Measurements from ENCODE around the gene CAMTA1. TPM values are rescaled to one million over a fixed set of nuclear protein-coding genes. Genes with fewer than 3 reads are reported as not detected.

The CAMTA1 gene
- total and polyA plus RNA-seq, 4 donors = 90.5 to 236 (median 195) TPM

- Histone ChIP-seq H3K27me3 (ENCODE audit: control insufficient read depth, insufficient read depth, low read length) (no peaks in the 10 kb centered on the region), H3K4me1 (ENCODE audit: control insufficient read depth, insufficient read depth, low read length) (peaks cover 24% of the 10 kb centered on the region), H3K27ac (ENCODE audit: low read depth, low read length) (no peak overlapping the region), H3K36me3 (ENCODE audit: control insufficient read depth, insufficient read depth, low read length) (peaks cover 15% of the 10 kb centered on the region), H3K4me3 (ENCODE audit: low read depth, low read length) (no peak overlapping the region), H3K9me3 (ENCODE audit: control insufficient read depth, insufficient read depth, low read length) (no peaks in the 10 kb centered on the region)
- WGBS (ENCODE audit: insufficient coverage) = 93% methylated on average over 3 of the region's 5 CpGs
- DNase-seq (ENCODE audit: low read depth in 4 of 6, low spot score in 6 of 6) = peak in 2 of 6 donors; percentile 21 to 33
Measured at GRCh38 chr1:7729761-7730160, 944.5 kb downstream of the CAMTA1 start.

GRCh38 chr1:7732331-7732730, 947.1 kb downstream of the CAMTA1 start:
- no peak for DNase-seq (ENCODE audit: low read depth in 4 of 6, low spot score in 6 of 6)
- no peak overlapping the region for H3K4me3 ChIP-seq (ENCODE audit: low read depth, low read length)
- 90% methylated on average over 14 of the region's 19 CpGs for WGBS (ENCODE audit: insufficient coverage)
- H3K27me3 ChIP-seq (ENCODE audit: control insufficient read depth, insufficient read depth, low read length) = no peaks in the 10 kb centered on the region
- no peaks in the 10 kb centered on the region for H3K9me3 ChIP-seq (ENCODE audit: control insufficient read depth, insufficient read depth, low read length)
- peaks cover 10% of the 10 kb centered on the region for H3K4me1 ChIP-seq (ENCODE audit: control insufficient read depth, insufficient read depth, low read length)
- H3K27ac ChIP-seq (ENCODE audit: low read depth, low read length) = no peak overlapping the region
- peaks cover 36% of the 10 kb centered on the region for H3K36me3 ChIP-seq (ENCODE audit: control insufficient read depth, insufficient read depth, low read length)

DNA sequence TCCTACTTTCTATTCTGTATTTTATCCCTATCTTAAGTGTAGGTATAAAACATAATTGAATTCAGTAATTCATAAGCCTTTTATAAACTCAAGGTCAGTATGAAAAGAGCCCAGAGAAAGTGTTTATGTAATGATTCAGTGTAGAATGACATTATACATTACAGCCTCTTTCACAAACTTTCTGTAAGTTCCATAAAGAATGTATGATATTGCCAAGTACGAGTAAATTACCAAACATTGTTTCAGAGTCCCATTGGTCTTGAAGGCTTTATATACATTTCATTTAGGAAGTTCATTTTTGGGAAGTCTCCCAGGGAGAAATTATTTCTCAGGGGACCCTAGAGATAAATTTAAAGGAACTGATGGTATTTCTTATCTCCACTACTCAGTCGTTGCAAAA, 948.0 kb downstream of the CAMTA1 start:
- Histone ChIP-seq H3K4me1 (ENCODE audit: control insufficient read depth, insufficient read depth, low read length) (peaks cover under 1% of the 10 kb centered on the region), H3K36me3 (ENCODE audit: control insufficient read depth, insufficient read depth, low read length) (peaks cover 45% of the 10 kb centered on the region), H3K9me3 (ENCODE audit: control insufficient read depth, insufficient read depth, low read length) (no peaks in the 10 kb centered on the region), H3K27me3 (ENCODE audit: control insufficient read depth, insufficient read depth, low read length) (no peaks in the 10 kb centered on the region), H3K4me3 (ENCODE audit: low read depth, low read length) (no peak overlapping the region), H3K27ac (ENCODE audit: low read depth, low read length) (no peak overlapping the region)
- no CpG with 5 or more reads among the region's 2 CpGs for WGBS (ENCODE audit: insufficient coverage)
- DNase-seq (ENCODE audit: low read depth in 4 of 6, low spot score in 6 of 6) = no peak

DNA sequence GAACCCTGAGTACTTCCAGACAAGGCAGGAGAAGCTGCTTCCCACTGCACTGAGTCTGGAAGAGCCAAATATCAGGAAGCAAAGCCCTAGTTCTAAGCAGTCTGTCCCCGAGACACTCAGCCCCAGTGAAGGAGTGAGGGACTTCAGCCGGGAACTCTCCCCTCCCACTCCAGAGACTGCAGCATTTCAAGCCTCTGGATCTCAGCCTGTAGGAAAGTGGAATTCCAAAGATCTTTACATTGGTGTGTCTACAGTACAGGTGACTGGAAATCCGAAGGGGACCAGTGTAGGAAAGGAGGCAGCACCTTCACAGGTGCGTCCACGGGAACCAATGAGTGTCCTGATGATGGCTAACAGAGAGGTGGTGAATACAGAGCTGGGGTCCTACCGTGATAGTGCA, 952.8 kb downstream of the CAMTA1 start:
- no peaks in the 10 kb centered on the region for H3K4me1 ChIP-seq (ENCODE audit: control insufficient read depth, insufficient read depth, low read length)
- no peak overlapping the region for H3K4me3 ChIP-seq (ENCODE audit: low read depth, low read length)
- no peaks in the 10 kb centered on the region for H3K27me3 ChIP-seq (ENCODE audit: control insufficient read depth, insufficient read depth, low read length)
- DNase-seq (ENCODE audit: low read depth in 4 of 6, low spot score in 6 of 6) = no peak
- H3K27ac ChIP-seq (ENCODE audit: low read depth, low read length) = no peak overlapping the region
- 92% methylated on average over 4 of the region's 6 CpGs for WGBS (ENCODE audit: insufficient coverage)
- H3K9me3 ChIP-seq (ENCODE audit: control insufficient read depth, insufficient read depth, low read length) = no peaks in the 10 kb centered on the region
- H3K36me3 ChIP-seq (ENCODE audit: control insufficient read depth, insufficient read depth, low read length) = peaks cover 50% of the 10 kb centered on the region

DNA sequence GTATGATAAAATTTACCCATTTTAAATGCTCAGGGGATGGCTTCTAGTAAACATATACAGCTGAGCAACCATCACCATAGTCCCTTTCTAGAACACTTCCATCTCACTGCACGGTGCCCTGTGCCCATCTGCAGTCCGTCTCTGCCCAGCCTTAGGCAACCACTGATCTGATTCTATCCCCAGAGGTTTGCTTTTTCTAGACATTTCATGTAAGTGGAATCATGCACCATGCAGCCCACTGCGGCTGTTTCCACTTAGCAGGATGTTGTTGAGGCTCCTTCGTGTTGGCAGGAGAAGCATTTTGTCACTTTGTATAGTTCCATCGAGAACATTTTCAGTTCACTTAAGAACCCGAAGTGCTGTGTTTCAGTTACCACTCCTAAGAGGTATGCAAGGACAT, 958.1 kb downstream of the CAMTA1 start:
- 63% methylated on average over 5 of the region's 6 CpGs for WGBS (ENCODE audit: insufficient coverage)
- Histone ChIP-seq H3K4me3 (ENCODE audit: low read depth, low read length) (no peak overlapping the region), H3K36me3 (ENCODE audit: control insufficient read depth, insufficient read depth, low read length) (peaks cover 42% of the 10 kb centered on the region), H3K27me3 (ENCODE audit: control insufficient read depth, insufficient read depth, low read length) (no peaks in the 10 kb centered on the region), H3K27ac (ENCODE audit: low read depth, low read length) (no peak overlapping the region), H3K4me1 (ENCODE audit: control insufficient read depth, insufficient read depth, low read length) (no peaks in the 10 kb centered on the region), H3K9me3 (ENCODE audit: control insufficient read depth, insufficient read depth, low read length) (no peaks in the 10 kb centered on the region)
- DNase-seq (ENCODE audit: low read depth in 4 of 6, low spot score in 6 of 6) = peak in 1 of 6 donors; percentile 57

DNA sequence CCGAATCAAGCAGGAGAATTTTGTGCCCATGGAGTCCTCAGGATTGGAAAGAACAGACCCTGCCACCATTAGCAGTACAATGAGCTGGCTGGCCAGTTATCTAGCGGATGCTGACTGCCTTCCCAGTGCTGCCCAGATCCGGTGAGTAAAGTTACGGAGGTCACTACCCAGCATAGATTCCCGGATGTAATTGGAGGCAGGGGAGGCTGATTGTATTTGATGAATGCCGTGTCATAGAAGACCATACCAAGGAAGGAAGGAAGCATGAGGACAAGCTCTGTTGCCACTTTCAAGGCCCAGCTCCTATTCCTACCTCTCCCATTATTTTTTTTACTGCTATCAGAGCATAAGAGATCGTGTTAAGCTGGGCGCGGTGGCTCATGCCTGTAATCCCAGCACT, 959.6 kb downstream of the CAMTA1 start:
- WGBS (ENCODE audit: insufficient coverage) = 93% methylated on average over 7 of the region's 9 CpGs
- no peak overlapping the region for H3K4me3 ChIP-seq (ENCODE audit: low read depth, low read length)
- no peaks in the 10 kb centered on the region for H3K4me1 ChIP-seq (ENCODE audit: control insufficient read depth, insufficient read depth, low read length)
- DNase-seq (ENCODE audit: low read depth in 4 of 6, low spot score in 6 of 6) = no peak
- no peaks in the 10 kb centered on the region for H3K27me3 ChIP-seq (ENCODE audit: control insufficient read depth, insufficient read depth, low read length)
- H3K9me3 ChIP-seq (ENCODE audit: control insufficient read depth, insufficient read depth, low read length) = no peaks in the 10 kb centered on the region
- peaks cover 38% of the 10 kb centered on the region for H3K36me3 ChIP-seq (ENCODE audit: control insufficient read depth, insufficient read depth, low read length)
- no peak overlapping the region for H3K27ac ChIP-seq (ENCODE audit: low read depth, low read length)

DNA sequence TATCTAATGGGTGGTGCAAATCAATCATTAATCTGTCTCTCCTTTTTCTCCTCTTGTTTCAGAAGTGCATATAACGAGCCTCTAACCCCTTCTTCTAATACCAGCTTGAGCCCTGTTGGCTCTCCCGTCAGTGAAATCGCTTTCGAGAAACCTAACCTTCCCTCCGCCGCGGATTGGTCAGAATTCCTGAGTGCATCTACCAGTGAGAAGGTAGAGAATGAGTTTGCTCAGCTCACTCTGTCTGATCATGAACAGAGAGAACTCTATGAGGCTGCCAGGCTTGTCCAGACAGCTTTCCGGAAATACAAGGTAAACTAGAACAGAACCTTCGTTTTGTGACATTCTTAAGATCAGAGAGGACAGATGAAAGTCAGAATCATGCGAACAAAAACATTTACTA, 960.5 kb downstream of the CAMTA1 start:
- DNase-seq (ENCODE audit: low read depth in 4 of 6, low spot score in 6 of 6) = no peak

DNA sequence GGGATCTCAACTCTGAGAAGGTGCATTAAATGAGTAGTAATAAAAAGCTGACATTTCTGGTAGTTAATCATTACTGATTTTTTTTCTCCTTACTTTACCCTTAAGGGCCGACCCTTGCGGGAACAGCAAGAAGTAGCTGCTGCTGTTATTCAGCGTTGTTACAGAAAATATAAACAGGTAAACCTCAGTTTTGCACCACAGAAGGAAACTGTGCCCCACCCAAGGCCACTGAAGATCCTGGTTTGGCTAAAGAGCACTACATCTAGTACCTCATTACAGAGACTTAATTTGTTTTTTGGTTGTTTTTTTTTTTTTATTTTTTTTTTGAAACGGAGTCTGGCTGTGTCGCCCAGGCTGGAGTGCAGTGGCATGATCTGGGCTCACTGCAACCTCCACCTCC, 962.4 kb downstream of the CAMTA1 start:
- Histone ChIP-seq H3K36me3 (ENCODE audit: control insufficient read depth, insufficient read depth, low read length) (peaks cover 43% of the 10 kb centered on the region), H3K27me3 (ENCODE audit: control insufficient read depth, insufficient read depth, low read length) (no peaks in the 10 kb centered on the region), H3K4me3 (ENCODE audit: low read depth, low read length) (no peak overlapping the region), H3K27ac (ENCODE audit: low read depth, low read length) (no peak overlapping the region), H3K9me3 (ENCODE audit: control insufficient read depth, insufficient read depth, low read length) (no peaks in the 10 kb centered on the region), H3K4me1 (ENCODE audit: control insufficient read depth, insufficient read depth, low read length) (no peaks in the 10 kb centered on the region)
- DNase-seq (ENCODE audit: low read depth in 4 of 6, low spot score in 6 of 6) = no peak
- WGBS (ENCODE audit: insufficient coverage) = 80% methylated on average over 1 of the region's 5 CpGs

More for the DNA sequence above, 960.5 kb downstream of the CAMTA1 start:
- H3K36me3 ChIP-seq (ENCODE audit: control insufficient read depth, insufficient read depth, low read length) = peaks cover 45% of the 10 kb centered on the region
- no peaks in the 10 kb centered on the region for H3K4me1 ChIP-seq (ENCODE audit: control insufficient read depth, insufficient read depth, low read length)
- WGBS (ENCODE audit: insufficient coverage) = 100% methylated on average over 5 of the region's 10 CpGs
- no peak overlapping the region for H3K27ac ChIP-seq (ENCODE audit: low read depth, low read length)
- H3K9me3 ChIP-seq (ENCODE audit: control insufficient read depth, insufficient read depth, low read length) = no peaks in the 10 kb centered on the region
- H3K4me3 ChIP-seq (ENCODE audit: low read depth, low read length) = no peak overlapping the region
- no peaks in the 10 kb centered on the region for H3K27me3 ChIP-seq (ENCODE audit: control insufficient read depth, insufficient read depth, low read length)

DNA sequence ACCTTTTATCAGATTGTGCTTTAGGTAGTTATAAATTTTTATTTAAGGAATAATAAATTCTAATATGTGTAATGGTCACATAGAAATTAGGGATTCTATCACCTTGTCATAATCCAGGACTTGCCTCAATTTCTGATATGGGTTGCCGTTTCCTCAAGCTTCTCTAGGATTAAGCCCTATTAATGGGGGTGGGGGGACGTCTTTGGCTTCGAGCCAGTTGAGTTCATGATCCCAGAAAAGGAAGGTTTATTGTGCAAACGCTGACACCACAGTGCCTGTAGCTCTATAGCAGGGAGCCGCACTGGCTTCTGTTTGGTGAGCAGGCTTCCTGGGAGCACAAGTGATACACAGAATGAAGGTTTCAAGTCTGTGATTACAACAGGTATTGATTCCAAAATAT, 963.9 kb downstream of the CAMTA1 start:
- Histone ChIP-seq H3K4me1 (ENCODE audit: control insufficient read depth, insufficient read depth, low read length) (no peaks in the 10 kb centered on the region), H3K4me3 (ENCODE audit: low read depth, low read length) (no peak overlapping the region), H3K36me3 (ENCODE audit: control insufficient read depth, insufficient read depth, low read length) (peaks cover 43% of the 10 kb centered on the region), H3K27me3 (ENCODE audit: control insufficient read depth, insufficient read depth, low read length) (no peaks in the 10 kb centered on the region), H3K9me3 (ENCODE audit: control insufficient read depth, insufficient read depth, low read length) (no peaks in the 10 kb centered on the region), H3K27ac (ENCODE audit: low read depth, low read length) (no peak overlapping the region)
- DNase-seq (ENCODE audit: low read depth in 4 of 6, low spot score in 6 of 6) = no peak
- WGBS (ENCODE audit: insufficient coverage) = 54% methylated on average over 5 of the region's 5 CpGs

- Histone ChIP-seq H3K27ac (ENCODE audit: low read depth, low read length) (no peak overlapping the region), H3K36me3 (ENCODE audit: control insufficient read depth, insufficient read depth, low read length) (peaks cover 28% of the 10 kb centered on the region)
- 99% methylated on average over 8 of the region's 11 CpGs for WGBS (ENCODE audit: insufficient coverage)
Measured at GRCh38 chr1:7751174-7751573, 965.9 kb downstream of the CAMTA1 start.

More at GRCh38 chr1:7751174-7751573, 965.9 kb downstream of the CAMTA1 start:
- no peaks in the 10 kb centered on the region for H3K4me1 ChIP-seq (ENCODE audit: control insufficient read depth, insufficient read depth, low read length)
- no peak for DNase-seq (ENCODE audit: low read depth in 4 of 6, low spot score in 6 of 6)
- no peaks in the 10 kb centered on the region for H3K27me3 ChIP-seq (ENCODE audit: control insufficient read depth, insufficient read depth, low read length)
- H3K9me3 ChIP-seq (ENCODE audit: control insufficient read depth, insufficient read depth, low read length) = no peaks in the 10 kb centered on the region
- no peak overlapping the region for H3K4me3 ChIP-seq (ENCODE audit: low read depth, low read length)
